NCI-H526 treated with DMSO at 0.1 percent for 48 hours (cell line): Measurements from ENCODE around the gene ODAPH.
A peak's percentile ranks its signal among the peaks of the same experiment; 100 is the strongest.
"Not testable (repeated sequence)": the region's sequence is repeated elsewhere in the genome, so short reads cannot be mapped to it uniquely, and the experiment has no call there.

Experiments used
- DNase-seq: peaks from one replicate; lab custom pipeline; 2025; lab: John Stamatoyannopoulos, UW

The ODAPH gene, protein sequence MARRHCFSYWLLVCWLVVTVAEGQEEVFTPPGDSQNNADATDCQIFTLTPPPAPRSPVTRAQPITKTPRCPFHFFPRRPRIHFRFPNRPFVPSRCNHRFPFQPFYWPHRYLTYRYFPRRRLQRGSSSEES

GRCh38 chr4:75555294-75556164 lies at the start of gene ODAPH:
Gene ODAPH, plus strand, starts transcription at chr4:75556066. Its CDS starts 17 bp downstream, at chr4:75556083.
- DNase-seq: no peak

GRCh38 chr4:75509592-75509991 lies 46.3 kb upstream of the ODAPH start:
- DNase-seq: not testable (repeated sequence)

DNA sequence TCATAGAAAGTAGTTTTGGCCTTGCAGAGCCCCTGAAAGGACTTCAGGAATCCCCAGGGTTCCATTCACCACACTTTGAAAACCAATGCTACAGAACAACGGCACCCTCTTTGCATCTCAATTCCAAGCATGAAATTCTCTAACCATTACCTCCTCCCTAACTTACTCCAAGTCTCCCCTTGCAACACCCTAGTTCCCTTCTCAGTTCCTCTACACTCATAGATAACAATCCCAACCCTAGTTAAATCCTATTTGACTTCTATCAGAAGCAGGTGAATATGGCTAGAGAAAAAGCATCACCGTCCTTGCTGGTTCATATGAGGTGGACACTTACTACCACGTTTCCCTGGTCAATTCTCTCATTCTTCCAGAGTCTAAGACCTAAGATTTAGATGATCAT lies 44.0 kb upstream of the ODAPH start:
- DNase-seq: no peak

- no peak for DNase-seq
Observed at GRCh38 chr4:75512386-75513211, 43.3 kb upstream of the ODAPH start.

GRCh38 chr4:75513526-75514130 lies 42.2 kb upstream of the ODAPH start:
- no peak for DNase-seq

DNA sequence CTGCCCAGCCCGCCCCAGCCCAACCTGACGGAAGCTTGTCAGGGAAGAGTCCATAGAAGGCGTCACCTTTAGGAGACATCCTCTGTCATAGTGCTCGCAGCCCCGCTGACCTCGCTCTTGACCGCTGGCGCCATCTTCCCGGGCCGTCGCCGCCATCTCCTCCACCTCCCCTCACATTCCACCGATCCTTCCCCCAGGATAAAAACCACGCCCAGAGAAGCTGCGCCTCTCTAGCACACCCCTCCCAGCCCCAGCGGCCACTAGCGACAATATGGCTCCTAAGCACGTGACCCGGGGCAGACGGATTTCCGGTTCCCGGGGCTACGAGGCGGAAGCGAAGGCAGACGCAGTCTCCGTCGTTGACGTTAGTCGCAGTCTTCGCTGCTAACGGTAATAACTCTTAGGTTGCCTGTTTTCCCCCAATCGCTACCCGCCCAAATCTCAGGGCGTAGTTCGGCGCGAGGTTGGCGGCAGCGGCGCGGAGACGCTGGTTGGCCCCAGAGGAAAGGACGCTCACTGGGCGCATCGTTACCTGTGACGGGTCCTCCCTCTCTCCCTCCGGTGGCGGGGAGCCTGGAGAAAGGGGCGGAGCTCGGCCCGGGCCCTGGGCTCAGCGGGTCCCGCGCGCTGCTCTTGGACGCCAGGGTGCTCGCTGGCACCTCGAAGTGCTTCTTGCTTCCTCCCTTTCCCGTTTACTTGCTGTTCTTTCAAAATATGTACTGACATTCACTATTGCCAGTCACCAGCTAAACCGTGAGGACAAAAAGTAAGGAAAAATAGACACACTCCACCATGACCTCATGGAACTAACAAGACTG lies 41.5 kb upstream of the ODAPH start, which contains the start of the genes RCHY1 and THAP6:
TSS of gene RCHY1 (minus strand) at position 273 of the 818 bp plus-strand sequence. CDS start at position 156, 117 bp downstream.
TSS of gene THAP6 (plus strand) at position 343 of the 818 bp plus-strand sequence. CDS start 980 bp downstream, outside the sequence.
- peak; percentile 90 for DNase-seq

DNA sequence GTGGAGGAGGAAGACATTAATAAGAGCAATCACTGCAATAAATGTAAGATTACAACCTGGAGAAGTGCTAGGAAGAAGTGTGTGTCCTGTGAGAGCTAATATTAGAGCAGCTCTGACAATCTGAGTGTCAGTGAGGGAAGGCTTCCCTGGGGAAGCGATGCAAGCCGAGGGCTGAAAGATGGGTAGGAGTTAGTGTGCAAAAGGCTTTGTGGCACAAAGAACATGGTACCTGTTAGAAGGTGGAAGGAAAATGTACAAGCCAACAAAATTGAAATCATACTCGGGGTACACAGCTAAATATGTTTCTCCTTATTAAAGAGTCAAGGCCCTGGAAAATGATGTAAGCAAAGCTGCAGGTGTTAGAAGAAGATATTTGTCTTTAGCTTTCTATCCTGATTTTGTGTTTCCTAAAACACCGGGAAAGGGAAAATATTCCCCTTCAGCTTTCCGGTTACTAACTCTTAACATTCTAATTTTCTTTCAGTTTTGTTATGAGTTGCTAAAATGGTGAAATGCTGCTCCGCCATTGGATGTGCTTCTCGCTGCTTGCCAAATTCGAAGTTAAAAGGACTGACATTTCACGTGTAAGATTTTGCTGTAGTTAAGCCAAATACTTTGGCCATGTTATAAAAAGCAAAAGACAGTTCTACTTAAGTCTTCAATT lies 40.8 kb upstream of the ODAPH start:
- DNase-seq: no peak

- no peak for DNase-seq
Observed at GRCh38 chr4:75516144-75516543, 39.7 kb upstream of the ODAPH start.

- DNase-seq: not testable (repeated sequence)
Observed at GRCh38 chr4:75519452-75519851, 36.4 kb upstream of the ODAPH start.

GRCh38 chr4:75525086-75525485 lies 30.8 kb upstream of the ODAPH start:
- no peak for DNase-seq

DNA sequence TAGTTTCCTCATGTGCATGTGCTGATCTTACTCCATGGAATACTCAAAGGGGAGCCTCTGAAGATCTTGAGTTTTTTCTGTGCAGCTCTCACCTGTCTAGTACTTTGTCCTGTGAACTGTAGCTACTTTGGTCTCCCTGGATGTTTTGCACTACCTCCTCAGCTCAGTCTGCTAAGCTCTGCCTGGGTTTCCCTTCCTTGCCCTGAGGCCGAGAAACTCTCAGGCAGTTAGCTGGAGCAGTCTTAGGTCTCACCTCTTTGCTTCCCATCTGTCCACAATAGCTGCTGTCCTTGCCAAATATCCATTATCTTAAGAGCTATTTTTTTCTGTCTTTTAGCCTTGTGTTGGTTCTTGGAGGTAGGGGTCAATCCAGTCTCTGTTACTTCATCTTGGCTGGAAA lies 30.0 kb upstream of the ODAPH start:
- DNase-seq: no peak

- no peak for DNase-seq
Observed at GRCh38 chr4:75527482-75527881, 28.4 kb upstream of the ODAPH start.

DNA sequence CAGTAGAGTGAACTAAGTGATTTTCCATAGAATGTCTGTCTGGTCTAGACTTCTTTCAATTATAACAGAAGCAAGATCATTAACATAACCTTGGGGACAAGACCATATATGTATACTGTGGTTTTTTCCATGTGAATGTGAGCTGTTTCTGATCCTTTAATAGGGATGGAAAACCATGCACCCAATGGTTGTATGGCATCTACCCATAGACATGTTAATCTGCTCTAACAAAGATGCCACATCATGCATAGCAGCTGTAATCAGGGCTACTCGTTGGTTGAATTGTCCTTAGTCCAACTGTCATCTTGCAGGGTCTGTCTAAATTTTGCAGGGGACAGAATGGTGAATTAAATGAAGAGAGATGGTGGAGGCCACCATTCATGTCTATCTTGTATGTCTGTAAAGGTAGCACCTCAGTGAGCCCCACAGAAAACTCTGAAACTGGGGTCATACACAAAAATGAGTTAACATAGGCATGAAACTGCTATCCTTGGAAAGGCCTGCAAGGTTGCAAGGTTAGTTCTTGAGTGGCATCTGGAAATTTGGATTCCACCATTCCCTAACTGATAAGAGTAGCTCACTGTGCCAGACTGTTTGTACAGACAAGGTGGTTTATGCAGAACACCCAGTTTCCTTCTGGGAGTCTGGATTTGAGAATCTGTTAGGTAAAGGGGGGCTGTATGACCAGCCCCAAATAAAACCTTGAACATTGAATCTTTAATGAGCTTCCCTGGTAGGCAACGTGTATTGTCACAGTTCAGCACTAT lies 25.1 kb upstream of the ODAPH start:
- DNase-seq: no peak

DNA sequence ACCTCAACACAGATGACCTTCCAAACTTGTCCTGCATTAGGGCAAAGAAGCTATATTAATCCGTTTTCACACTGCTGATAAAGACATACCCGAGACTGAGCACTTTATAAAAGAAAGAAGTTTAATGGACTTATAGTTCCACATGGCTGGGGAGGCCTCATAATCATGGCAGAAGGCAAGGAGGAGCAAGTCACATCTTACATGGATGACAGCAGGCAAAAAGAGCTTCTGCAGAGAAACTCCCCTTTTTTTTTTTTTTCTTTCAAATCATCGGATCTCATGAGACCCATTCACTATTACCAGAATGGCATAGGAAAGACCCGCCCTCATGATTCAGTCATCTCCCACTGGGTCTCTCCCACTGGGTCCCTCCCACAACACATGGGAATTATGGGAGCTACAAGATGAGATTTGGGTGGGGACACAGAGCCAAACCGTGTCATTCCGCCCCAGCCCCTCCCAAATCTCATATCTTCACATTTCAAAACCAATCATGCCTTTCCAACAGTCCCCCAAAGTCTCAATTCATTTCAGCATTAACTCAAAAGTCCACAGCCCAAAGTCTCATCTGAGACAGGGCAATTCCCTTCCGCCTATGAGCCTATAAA lies 24.2 kb upstream of the ODAPH start:
- not testable (repeated sequence) for DNase-seq

- DNase-seq: not testable (repeated sequence)
Observed at GRCh38 chr4:75533339-75533887, 22.5 kb upstream of the ODAPH start.

- not testable (repeated sequence) for DNase-seq
Observed at GRCh38 chr4:75533926-75534325, 21.9 kb upstream of the ODAPH start.

GRCh38 chr4:75537308-75537707 lies 18.6 kb upstream of the ODAPH start:
- not testable (repeated sequence) for DNase-seq

GRCh38 chr4:75542824-75543223 lies 13.0 kb upstream of the ODAPH start:
- DNase-seq: no peak

DNA sequence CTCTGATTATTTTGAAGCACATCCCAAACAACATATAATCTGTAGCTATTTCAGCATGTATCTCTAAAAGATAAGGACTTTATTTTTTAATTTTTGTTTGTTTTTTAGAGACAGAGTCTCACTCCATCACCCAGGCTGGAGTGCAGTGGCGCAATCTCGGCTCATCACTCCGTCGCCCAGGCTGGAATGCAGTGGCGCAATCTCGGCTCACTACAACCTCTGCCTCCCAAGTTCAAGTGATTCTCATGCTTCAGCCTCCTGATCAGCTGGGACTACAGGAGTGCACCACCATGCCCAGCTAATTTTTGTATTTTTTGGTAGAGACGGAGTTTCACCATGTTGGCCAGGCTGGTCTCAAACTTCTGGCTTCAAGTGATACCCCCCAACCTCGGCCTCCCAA lies 11.6 kb upstream of the ODAPH start:
- DNase-seq: not testable (repeated sequence)
